NOMO-1 (cell line): Measurements from ENCODE around the gene HNRNPUL2.
A peak's percentile ranks its signal among the peaks of the same experiment; 100 is the strongest.
"Not testable (repeated sequence)": the region's sequence is repeated elsewhere in the genome, so short reads cannot be mapped to it uniquely, and the experiment has no call there.

Experiments used
- DNase-seq, 2 experiments: peaks; one replicate each; lab custom pipeline; 2025; ENCODE audit not compliant: unreplicated experiment in 2 of 2; lab: John Stamatoyannopoulos, UW

Gene HNRNPUL2

GRCh38 chr11:62705880-62706849 is 21.1 kb downstream of the HNRNPUL2 start:
- DNase-seq = peak; percentile 81 to 87

- no peak for DNase-seq
Observed at GRCh38 chr11:62705413-62705812, 21.8 kb downstream of the HNRNPUL2 start.

GRCh38 chr11:62703921-62704320 is 23.3 kb downstream of the HNRNPUL2 start:
- not testable (repeated sequence) for DNase-seq

GRCh38 chr11:62702246-62702645 is 25.0 kb downstream of the HNRNPUL2 start:
- no peak for DNase-seq

- peak; percentile 46 to 53 for DNase-seq
Observed at GRCh38 chr11:62694455-62695167, 32.6 kb downstream of the HNRNPUL2 start.

- not testable (repeated sequence) for DNase-seq
Observed at GRCh38 chr11:62693624-62694023, 33.6 kb downstream of the HNRNPUL2 start.

- DNase-seq = no peak
Observed at GRCh38 chr11:62689421-62690183, 37.7 kb downstream of the HNRNPUL2 start, which contains the start of gene LRRN4CL. Gene LRRN4CL (minus strand): TSS chr11:62689530. CDS start chr11:62688508, 1,022 bp downstream.

- DNase-seq = no peak
Observed at GRCh38 chr11:62688491-62688890, 38.8 kb downstream of the HNRNPUL2 start.

GRCh38 chr11:62687508-62688396 is 39.5 kb downstream of the HNRNPUL2 start:
- DNase-seq = no peak

GRCh38 chr11:62682518-62682917 is 44.7 kb downstream of the HNRNPUL2 start:
- no peak for DNase-seq

- DNase-seq = peak; percentile 8 to 50
Observed at GRCh38 chr11:62680825-62681240, 46.4 kb downstream of the HNRNPUL2 start.

- DNase-seq = peak; percentile 86 to 88
Observed at GRCh38 chr11:62678770-62679696, 48.2 kb downstream of the HNRNPUL2 start, which contains the start of gene UBXN1. Gene UBXN1 (minus strand): TSS chr11:62679073. CDS start chr11:62678923, 150 bp downstream.

- no peak for DNase-seq
Observed at GRCh38 chr11:62678433-62678769, 48.9 kb downstream of the HNRNPUL2 start.

GRCh38 chr11:62677714-62678113 is 49.5 kb downstream of the HNRNPUL2 start:
- no peak for DNase-seq

GRCh38 chr11:62677156-62677555 is 50.1 kb downstream of the HNRNPUL2 start:
- DNase-seq = no peak

- DNase-seq = no peak
Observed at GRCh38 chr11:62676698-62677097, 50.6 kb downstream of the HNRNPUL2 start.

GRCh38 chr11:62675415-62675814 is 51.8 kb downstream of the HNRNPUL2 start:
- not testable (repeated sequence) for DNase-seq

- no peak for DNase-seq
Observed at GRCh38 chr11:62673196-62673525, 54.1 kb downstream of the HNRNPUL2 start.
